K562 (cell line): Measurements from ENCODE around the gene ZNF782.

Experiments used
- EGR1 ChIP-seq: fragments of 450-650 bp; conservative IDR thresholded peaks from 2 replicates; pipeline ENCODE4 v1.6.1; 2017; ENCODE audit warnings: mild to moderate bottlenecking
- HNRNPH1 ChIP-seq: fragments of 200-400 bp; formaldehyde crosslinking; optimal IDR thresholded peaks from 2 replicates; pipeline ENCODE3; 2017; ENCODE audit warnings: low read depth, mild to moderate bottlenecking, low read length, moderate library complexity
- MTA1 ChIP-seq: fragments of 450-650 bp; IDR thresholded peaks from 2 replicates; pipeline ENCODE4 v1.6.1; 2017; ENCODE audit warnings: borderline replicate concordance
- NFYB ChIP-seq: IDR thresholded peaks from 2 replicates; pipeline ENCODE4 v1.6.1; 2011; ENCODE audit warnings: mild to moderate bottlenecking, moderate library complexity; ENCODE audit not compliant: insufficient read length; ENCODE audit errors: extremely low read depth
- SIN3A ChIP-seq, 2 experiments: fragments of 150-350 bp in 1 of 2; IDR thresholded peaks; 2 replicates each; pipeline ENCODE4 v1.6.1; 2011 to 2016; ENCODE audit warnings: borderline replicate concordance in 2 of 2, low read depth in 2 of 2, low read length in 2 of 2, mild to moderate bottlenecking in 2 of 2, moderate library complexity in 2 of 2; ENCODE audit not compliant: control insufficient read depth in 1 of 2
- ZNF232 ChIP-seq: sonication (generic); formaldehyde crosslinking; IDR thresholded peaks from 2 replicates; pipeline ENCODE4 v1.8.0; 2022; ENCODE audit warnings: mild to moderate bottlenecking, missing genetic modification reagents
- ZNF551 ChIP-seq: fragments of 250-450 bp; sonication (Bioruptor Pico); IDR thresholded peaks from 2 replicates; pipeline ENCODE4 v1.5.0; 2021; ENCODE audit warnings: mild to moderate bottlenecking, moderate library complexity
- TF ChIP-seq, protein P1 (sequence below): fragments of 450-650 bp; formaldehyde crosslinking; IDR thresholded peaks from 2 replicates; pipeline ENCODE4 v1.4.0; 2020; ENCODE audit warnings: mild to moderate bottlenecking, moderate library complexity
- TF ChIP-seq, protein P2 (sequence below): fragments of 250-450 bp; sonication (Bioruptor Pico); IDR thresholded peaks from 2 replicates; pipeline ENCODE4 v1.4.0; 2020
- TF ChIP-seq, protein P3 (sequence below), 3 experiments: IDR thresholded peaks in 2 of 3; conservative IDR thresholded peaks in 1 of 3; 2 replicates each; pipeline ENCODE4 v1.5.1; 2011 to 2012; ENCODE audit warnings: low read length in 3 of 3, mild to moderate bottlenecking in 3 of 3, control low read depth in 2 of 3, improper control_type of control experiment in 1 of 3, inconsistent platforms in 1 of 3, low read depth in 1 of 3, mixed read lengths in 1 of 3, moderate library complexity in 1 of 3; ENCODE audit not compliant: insufficient read depth in 2 of 3

DNA sequence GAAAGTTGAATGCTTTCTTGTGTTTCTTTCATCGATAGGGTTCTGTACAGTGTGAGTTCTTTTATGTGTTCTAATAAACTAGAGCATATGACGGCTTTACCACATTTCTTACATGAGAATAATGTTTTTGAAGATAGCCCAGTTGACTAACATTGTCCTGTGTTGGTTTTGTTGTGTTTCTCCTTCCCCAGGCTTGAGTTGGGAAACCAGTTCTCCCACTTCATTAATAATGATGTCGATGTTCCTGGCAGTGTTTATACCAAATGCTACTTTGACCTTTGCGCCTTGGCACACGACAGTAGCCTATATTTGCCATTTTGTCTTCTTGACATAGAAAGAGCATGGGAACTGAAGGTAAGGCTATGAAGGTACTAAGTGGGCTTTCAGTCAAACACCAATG, 14.4 kb upstream of the ZNF782 start:
- TF ChIP-seq, protein P1, sequence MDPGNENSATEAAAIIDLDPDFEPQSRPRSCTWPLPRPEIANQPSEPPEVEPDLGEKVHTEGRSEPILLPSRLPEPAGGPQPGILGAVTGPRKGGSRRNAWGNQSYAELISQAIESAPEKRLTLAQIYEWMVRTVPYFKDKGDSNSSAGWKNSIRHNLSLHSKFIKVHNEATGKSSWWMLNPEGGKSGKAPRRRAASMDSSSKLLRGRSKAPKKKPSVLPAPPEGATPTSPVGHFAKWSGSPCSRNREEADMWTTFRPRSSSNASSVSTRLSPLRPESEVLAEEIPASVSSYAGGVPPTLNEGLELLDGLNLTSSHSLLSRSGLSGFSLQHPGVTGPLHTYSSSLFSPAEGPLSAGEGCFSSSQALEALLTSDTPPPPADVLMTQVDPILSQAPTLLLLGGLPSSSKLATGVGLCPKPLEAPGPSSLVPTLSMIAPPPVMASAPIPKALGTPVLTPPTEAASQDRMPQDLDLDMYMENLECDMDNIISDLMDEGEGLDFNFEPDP (CRISPR knock-in tag): no peak
- TF ChIP-seq EGR1 (no peak), ZNF232 (CRISPR knock-in tag) (no peak), NFYB (no peak), HNRNPH1 (no peak), ZNF551 (CRISPR knock-in tag) (no peak), MTA1 (no peak), SIN3A (IDR thresholded peaks at IDR 0.05; ENCODE audit: borderline replicate concordance in 2 of 2, control insufficient read depth in 1 of 2, low read depth in 2 of 2, low read length in 2 of 2) (no peak)
- TF ChIP-seq, protein P2, sequence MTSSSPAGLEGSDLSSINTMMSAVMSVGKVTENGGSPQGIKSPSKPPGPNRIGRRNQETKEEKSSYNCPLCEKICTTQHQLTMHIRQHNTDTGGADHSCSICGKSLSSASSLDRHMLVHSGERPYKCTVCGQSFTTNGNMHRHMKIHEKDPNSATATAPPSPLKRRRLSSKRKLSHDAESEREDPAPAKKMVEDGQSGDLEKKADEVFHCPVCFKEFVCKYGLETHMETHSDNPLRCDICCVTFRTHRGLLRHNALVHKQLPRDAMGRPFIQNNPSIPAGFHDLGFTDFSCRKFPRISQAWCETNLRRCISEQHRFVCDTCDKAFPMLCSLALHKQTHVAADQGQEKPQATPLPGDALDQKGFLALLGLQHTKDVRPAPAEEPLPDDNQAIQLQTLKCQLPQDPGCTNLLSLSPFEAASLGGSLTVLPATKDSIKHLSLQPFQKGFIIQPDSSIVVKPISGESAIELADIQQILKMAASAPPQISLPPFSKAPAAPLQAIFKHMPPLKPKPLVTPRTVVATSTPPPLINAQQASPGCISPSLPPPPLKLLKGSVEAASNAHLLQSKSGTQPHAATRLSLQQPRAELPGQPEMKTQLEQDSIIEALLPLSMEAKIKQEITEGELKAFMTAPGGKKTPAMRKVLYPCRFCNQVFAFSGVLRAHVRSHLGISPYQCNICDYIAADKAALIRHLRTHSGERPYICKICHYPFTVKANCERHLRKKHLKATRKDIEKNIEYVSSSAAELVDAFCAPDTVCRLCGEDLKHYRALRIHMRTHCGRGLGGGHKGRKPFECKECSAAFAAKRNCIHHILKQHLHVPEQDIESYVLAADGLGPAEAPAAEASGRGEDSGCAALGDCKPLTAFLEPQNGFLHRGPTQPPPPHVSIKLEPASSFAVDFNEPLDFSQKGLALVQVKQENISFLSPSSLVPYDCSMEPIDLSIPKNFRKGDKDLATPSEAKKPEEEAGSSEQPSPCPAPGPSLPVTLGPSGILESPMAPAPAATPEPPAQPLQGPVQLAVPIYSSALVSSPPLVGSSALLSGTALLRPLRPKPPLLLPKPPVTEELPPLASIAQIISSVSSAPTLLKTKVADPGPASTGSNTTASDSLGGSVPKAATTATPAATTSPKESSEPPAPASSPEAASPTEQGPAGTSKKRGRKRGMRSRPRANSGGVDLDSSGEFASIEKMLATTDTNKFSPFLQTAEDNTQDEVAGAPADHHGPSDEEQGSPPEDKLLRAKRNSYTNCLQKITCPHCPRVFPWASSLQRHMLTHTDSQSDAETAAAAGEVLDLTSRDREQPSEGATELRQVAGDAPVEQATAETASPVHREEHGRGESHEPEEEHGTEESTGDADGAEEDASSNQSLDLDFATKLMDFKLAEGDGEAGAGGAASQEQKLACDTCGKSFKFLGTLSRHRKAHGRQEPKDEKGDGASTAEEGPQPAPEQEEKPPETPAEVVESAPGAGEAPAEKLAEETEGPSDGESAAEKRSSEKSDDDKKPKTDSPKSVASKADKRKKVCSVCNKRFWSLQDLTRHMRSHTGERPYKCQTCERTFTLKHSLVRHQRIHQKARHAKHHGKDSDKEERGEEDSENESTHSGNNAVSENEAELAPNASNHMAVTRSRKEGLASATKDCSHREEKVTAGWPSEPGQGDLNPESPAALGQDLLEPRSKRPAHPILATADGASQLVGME: no peak
- TF ChIP-seq, protein P3, sequence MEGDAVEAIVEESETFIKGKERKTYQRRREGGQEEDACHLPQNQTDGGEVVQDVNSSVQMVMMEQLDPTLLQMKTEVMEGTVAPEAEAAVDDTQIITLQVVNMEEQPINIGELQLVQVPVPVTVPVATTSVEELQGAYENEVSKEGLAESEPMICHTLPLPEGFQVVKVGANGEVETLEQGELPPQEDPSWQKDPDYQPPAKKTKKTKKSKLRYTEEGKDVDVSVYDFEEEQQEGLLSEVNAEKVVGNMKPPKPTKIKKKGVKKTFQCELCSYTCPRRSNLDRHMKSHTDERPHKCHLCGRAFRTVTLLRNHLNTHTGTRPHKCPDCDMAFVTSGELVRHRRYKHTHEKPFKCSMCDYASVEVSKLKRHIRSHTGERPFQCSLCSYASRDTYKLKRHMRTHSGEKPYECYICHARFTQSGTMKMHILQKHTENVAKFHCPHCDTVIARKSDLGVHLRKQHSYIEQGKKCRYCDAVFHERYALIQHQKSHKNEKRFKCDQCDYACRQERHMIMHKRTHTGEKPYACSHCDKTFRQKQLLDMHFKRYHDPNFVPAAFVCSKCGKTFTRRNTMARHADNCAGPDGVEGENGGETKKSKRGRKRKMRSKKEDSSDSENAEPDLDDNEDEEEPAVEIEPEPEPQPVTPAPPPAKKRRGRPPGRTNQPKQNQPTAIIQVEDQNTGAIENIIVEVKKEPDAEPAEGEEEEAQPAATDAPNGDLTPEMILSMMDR (IDR thresholded peaks at IDR 0.05 in 2 of 3, conservative IDR thresholded peaks at IDR 0.05 in 1 of 3; ENCODE audit: insufficient read depth in 2 of 3, low read depth in 1 of 3, low read length in 3 of 3): no peak
